ENCODE data around the gene C3orf70.

DNA sequence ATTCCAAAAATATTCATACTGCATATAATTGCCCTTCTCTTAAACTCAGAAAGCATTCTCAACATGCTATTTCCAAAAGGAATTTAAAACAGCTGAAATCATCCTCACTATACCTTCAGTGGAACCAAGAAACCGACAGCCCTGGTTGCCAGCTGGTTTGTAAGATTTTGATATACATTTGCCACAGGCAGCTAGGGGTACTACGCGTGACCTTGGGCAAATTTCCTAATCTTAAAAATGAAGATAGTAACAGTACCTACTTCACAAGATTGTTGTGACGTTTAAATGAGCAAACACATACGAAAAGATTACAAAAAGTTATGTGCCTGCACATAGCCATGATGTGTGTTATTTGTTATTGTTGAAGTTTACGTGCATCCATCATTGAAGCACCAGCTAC, 7.3 kb downstream of the C3orf70 start:
- TF ChIP-seq, protein P1, sequence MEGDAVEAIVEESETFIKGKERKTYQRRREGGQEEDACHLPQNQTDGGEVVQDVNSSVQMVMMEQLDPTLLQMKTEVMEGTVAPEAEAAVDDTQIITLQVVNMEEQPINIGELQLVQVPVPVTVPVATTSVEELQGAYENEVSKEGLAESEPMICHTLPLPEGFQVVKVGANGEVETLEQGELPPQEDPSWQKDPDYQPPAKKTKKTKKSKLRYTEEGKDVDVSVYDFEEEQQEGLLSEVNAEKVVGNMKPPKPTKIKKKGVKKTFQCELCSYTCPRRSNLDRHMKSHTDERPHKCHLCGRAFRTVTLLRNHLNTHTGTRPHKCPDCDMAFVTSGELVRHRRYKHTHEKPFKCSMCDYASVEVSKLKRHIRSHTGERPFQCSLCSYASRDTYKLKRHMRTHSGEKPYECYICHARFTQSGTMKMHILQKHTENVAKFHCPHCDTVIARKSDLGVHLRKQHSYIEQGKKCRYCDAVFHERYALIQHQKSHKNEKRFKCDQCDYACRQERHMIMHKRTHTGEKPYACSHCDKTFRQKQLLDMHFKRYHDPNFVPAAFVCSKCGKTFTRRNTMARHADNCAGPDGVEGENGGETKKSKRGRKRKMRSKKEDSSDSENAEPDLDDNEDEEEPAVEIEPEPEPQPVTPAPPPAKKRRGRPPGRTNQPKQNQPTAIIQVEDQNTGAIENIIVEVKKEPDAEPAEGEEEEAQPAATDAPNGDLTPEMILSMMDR (IDR thresholded peaks at IDR 0.05; ENCODE audit: insufficient read depth, low read length), result no peak
- TF ChIP-seq, protein P2, sequence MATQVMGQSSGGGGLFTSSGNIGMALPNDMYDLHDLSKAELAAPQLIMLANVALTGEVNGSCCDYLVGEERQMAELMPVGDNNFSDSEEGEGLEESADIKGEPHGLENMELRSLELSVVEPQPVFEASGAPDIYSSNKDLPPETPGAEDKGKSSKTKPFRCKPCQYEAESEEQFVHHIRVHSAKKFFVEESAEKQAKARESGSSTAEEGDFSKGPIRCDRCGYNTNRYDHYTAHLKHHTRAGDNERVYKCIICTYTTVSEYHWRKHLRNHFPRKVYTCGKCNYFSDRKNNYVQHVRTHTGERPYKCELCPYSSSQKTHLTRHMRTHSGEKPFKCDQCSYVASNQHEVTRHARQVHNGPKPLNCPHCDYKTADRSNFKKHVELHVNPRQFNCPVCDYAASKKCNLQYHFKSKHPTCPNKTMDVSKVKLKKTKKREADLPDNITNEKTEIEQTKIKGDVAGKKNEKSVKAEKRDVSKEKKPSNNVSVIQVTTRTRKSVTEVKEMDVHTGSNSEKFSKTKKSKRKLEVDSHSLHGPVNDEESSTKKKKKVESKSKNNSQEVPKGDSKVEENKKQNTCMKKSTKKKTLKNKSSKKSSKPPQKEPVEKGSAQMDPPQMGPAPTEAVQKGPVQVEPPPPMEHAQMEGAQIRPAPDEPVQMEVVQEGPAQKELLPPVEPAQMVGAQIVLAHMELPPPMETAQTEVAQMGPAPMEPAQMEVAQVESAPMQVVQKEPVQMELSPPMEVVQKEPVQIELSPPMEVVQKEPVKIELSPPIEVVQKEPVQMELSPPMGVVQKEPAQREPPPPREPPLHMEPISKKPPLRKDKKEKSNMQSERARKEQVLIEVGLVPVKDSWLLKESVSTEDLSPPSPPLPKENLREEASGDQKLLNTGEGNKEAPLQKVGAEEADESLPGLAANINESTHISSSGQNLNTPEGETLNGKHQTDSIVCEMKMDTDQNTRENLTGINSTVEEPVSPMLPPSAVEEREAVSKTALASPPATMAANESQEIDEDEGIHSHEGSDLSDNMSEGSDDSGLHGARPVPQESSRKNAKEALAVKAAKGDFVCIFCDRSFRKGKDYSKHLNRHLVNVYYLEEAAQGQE (IDR thresholded peaks at IDR 0.05; ENCODE audit: insufficient replicate concordance, low read depth), result no peak
- no peak for TF ChIP-seq SPI1 (IDR thresholded peaks at IDR 0.05; ENCODE audit: borderline replicate concordance, low read depth)
